ENCODE measurements around the gene CMPK2.
"Not testable (repeated sequence)": the region's sequence is repeated elsewhere in the genome, so short reads cannot be mapped to it uniquely, and the experiment has no call there.

The CMPK2 gene

DNA sequence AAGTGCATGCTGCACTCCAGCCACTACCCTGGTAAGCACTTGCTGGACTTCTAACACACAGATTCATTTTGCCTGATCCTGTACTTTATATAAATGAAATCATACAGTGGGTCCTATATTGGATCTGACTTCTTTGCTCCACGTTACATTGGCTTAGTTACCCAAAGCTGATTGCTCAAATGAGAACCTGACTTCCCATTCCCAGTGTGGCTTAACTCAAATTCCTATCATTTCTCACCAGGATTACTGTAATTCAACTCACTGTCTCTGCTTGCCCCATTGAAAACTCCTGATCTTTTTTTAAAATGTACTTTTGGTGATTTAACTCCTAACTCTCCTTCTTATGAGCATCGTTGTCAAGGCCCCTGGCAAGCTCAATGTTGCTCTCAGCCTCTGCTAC is 13.3 kb upstream of the CMPK2 start:
- DNase-seq = no peak

DNA sequence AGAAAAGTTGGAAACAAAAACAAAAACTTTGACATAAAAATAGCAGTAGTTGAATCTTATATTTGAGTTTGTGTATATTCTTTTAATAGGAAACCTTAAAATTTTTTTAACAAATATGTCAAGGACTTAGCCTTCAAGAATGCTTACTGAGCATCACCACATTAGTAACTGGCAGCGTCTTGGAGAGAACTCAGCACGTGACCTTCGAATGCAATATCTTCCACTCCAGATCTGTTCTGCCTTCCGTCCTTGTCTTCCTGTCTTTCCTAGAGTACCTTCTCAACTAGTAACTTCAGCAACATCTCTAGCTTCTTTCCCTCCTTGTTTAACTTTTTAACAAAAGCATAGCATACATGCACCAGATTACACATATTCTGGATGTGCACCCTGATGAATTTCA is 12.8 kb upstream of the CMPK2 start:
- DNase-seq = no peak

DNA sequence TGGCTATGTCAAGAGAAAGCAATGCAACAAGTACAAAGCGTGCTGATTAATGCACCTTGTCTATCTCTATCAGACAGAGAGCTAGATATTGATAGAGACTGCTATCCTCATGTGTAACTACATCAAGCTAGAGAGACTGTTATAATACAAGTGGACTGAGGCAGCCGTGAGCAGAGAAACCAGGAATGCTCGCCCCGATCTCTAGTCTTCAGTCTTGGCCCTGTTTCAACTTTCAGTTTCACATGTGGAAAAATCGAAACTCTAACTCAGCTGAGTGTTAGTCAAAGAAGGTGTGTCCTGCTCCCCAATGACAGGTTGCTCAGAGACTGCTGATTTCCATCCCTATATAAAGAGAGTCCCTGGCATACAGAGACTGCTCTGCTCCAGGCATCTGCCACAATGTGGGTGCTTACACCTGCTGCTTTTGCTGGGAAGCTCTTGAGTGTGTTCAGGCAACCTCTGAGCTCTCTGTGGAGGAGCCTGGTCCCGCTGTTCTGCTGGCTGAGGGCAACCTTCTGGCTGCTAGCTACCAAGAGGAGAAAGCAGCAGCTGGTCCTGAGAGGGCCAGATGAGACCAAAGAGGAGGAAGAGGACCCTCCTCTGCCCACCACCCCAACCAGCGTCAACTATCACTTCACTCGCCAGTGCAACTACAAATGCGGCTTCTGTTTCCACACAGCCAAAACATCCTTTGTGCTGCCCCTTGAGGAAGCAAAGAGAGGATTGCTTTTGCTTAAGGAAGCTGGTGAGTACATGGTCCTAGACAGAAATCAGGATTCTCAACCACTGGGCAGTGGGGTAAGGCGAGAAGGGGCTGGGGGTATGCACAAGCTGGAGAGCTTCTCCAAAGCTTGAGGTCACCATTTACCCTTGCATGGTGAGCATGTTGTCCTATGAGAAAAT is 11.9 kb upstream of the CMPK2 start, which contains the start of gene RSAD2:
RSAD2 (plus strand) TSS at position 376 of the 903 bp plus-strand sequence; CDS start at position 400, 24 bp downstream.
- DNase-seq = no peak

DNA sequence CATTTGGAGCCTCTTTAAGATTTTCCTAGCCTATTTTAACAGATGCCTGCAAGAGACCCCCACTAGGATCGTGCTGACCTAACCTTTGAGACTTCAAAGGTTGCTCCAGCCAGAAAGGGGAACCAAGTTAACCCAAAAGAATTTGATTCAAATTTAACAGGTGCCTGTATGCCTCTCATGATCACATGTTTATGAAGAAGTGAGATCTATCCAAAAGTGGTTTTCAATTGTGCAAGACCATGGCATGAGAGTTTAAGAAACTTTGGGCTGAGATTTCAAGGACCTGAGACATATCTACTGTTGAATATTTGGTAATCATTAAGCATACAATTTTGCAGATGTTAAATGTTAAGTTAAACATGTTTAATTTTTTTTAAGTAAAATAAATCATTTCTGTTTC is 10.6 kb upstream of the CMPK2 start:
- DNase-seq = no peak

DNA sequence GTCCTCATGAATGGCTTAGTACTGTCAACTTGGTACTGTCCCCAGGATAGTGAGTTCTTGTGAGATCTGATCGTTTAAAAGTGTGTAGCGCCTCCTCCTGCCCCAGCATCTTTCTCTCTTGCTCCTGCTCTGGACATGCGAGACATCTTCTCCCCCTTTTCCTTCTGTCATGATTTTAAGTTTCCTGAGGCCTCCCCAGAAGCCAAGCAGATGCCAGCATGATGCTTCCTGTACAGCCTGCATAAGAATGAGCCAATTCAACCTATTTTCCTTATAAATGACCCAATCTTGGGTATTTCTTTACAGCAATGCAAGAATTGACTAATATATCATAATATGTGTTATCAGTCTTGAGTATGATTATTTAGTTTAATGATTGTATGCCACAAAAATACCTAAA is 8.3 kb upstream of the CMPK2 start:
- no peak for DNase-seq

DNA sequence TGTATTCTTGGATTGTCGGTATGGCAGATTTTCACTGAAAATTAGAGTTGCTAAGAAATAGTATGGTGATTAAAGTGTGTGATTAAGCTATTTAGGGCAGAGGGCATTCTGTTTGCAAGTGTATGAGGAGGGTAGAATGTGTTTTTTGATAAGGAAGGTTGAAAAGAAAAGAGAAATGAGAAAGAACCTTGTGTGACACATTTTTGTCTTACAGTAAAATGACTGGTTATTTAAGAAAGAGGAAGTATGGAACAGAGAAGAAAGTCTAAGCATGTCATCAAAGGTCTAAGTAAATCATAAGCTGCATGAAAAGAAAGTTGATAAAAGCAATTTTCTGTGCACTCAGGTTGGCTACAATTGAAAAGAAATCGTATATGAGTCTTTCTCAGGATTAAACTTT is 6.7 kb upstream of the CMPK2 start:
- no peak for DNase-seq

DNA sequence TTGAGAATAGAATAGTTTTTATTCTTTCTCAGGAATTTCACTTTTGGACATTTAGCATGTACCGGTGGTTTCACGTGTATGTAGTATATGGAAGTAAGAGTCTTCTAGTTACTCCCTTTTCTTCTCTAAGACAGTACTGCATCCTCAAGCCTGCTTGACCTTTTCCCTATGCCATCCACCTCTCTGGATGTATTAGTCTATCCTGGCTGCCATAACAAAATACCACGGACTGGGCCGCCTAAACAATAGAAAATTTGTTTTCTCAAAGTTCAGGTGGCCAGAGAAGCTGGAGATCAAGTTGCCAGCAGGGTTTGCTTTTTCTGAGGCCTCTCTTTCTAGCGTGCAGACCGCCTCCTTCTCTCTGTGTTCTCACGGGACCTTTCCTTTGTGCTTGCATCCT is 1.3 kb upstream of the CMPK2 start:
- no peak for DNase-seq

DNA sequence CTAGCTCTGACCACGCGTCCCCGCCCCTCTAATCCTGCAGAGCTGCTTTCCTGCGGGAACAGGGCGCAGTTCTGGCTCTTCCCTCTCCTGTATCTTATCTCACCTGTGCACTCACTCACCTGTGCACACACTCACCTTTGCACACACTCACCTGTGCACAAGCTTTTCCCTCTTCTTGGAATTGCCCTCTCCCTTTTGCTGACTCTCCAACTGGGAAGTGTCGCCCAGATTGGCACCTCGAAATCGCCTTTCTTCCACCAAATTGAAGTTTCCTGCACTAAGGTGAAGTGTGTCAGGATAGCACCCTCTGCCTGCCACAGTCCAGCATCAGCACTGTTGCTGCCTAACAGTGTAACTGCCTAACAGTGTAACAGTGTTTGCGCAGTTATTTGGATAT is 566 bp upstream of the CMPK2 start:
- DNase-seq = no peak

DNA sequence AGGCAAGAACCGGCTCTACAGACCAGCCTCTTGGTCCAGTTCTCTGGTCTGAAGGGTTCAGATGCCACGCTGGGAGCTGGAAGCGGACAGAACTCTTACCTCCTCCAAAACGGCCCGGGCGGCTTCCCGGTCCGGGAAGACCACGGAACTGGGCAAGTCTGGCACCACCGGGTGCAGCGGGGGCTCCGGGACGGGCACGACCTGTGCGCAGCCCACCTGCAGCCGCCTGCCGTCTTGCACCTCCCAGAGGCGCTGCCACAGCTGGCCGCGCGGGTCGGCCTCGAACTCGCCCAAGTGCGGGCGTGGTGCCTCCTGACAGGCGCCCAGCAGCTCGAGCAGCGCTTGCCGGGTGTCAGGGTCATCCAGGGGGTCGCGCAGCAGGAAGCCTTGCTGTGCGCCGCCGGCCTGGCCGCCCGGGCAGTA is 773 bp downstream of the CMPK2 start:
- DNase-seq = no peak

DNA sequence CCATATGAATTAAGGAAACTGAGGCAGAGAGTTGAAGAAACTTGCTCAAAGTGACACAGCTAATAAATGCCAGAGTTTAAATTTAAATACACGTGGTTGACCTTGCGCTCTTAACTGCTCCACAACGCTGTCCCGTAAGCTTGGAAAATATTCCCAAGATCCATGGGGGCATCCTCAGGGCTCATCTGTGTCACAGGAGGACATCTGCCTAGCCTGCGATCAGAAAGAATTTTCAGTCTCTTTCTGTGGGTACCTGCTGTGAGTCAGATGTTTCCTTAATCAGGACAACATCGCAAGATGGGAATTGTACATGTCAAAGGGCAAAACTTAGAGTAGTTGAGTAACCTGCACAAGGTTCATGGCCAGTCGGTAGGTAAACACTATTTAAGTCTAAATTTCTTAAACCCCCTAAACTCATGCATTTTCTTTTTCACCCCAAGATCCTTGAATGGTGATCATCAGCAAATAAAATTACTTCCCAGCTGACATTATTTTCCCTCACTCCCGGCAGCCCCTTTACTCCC is 1.4 kb downstream of the CMPK2 start:
- DNase-seq = no peak

DNA sequence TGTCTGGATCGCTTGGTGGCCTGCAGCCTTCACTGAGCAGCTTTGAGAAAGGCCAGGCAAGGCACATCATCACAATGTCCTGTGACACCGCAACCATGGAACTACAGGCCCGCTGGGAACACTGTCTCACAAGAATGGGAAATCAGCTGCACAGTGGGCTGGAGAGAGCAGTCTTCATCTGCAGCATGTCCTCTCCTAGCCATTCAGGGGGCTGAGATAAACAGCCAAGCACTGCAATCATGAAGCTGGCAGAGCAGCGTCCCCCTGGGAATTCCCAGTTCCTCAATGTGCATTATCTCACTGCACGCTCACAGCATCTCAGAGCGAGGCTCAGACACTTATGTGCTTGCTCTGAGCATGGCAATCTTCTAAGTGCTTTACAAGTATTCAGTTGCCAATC is 1.9 kb downstream of the CMPK2 start:
- no peak for DNase-seq

DNA sequence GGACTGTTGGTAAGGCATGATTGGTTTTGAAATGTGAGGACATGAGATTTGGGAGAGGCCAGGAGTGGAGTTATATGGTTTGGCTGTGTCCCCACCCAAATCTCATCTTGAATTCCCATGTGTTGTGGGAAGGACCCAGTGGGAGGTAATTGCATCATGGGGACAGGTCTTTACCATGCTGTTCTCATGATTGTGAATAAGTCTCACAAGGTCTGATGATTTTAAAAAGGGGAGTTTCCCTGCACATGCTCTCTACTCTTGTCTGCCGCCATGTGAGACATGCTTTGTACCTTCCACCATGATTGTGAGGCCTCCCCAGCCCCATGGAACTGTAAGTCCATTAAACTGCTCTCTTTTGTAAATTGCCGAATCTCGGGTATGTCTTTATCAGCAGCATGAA is 5.4 kb downstream of the CMPK2 start:
- no peak for DNase-seq

DNA sequence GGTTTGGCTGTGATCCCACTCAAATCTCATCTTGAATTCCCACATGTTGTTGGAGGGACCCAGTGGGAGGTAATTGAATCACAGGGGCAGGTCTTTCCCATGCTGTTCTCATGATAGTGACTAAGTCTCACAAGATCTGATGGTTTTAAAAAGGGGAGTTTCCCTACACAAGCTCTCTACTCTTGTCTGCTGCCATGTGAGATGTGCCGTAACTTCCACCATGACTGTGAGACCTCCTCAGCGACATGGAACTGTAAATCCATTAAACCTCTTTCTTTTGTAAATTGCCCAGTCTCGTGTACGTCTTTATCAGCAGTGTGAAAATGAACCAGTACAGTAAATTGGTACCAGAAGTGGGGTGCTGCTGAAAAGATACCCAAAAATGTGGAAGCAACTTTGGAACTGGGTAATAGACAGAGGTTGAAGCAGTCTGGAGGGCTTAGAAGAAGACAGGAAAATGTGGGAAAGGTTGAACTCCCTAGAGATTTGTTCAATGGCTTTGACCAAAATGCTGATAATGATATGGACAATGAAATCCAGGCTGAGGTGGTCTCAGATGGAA is 7.2 kb downstream of the CMPK2 start:
- DNase-seq = not testable (repeated sequence)

DNA sequence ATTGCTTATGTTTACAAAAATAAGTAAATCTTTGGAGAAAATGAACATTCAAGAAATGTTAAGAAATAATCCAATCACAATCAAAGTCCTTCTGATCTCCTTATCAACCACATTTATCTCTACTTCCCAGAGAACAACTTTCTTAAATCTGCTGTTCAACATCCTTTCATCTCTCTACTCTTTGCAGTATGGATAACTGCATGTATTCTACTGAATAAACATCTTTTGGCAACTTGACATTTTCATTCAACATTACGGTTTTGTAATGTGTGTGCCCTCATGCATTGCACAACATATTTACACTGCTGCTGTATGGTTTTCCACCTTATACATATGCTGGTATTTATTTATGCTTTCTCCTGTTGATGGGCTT is 9.2 kb downstream of the CMPK2 start:
- no peak for DNase-seq

DNA sequence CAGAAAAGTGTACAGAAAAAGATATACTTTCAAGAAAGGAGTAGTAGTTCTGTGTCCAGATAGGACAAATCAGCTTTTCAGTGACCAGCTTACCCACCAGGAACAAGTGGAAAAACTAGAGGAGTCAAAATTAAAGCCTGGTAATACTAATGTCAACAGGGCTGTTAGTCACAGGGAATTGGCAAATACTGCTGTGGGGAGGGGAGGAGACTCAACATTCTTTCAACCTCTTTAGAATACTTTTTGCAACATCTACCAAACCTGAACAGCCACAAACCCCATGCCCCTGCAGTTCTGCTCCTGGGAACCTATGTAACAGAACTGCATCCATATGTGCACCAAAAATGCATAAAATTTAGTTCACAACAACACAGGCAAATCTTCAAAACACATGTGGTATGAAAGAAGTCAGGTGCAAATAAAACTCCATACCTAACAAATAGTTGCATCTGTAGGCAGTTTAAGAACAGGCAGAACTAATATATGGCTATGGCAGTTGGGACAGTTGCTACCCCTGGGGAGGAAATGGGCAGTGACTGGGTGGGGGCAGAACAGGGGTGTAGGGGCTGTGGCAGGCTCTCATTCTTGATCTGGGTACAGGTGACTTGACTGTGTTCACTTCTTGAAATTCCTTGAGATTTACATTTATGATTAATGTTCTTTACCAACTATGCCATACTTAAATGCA is 9.7 kb downstream of the CMPK2 start:
- DNase-seq = no peak

DNA sequence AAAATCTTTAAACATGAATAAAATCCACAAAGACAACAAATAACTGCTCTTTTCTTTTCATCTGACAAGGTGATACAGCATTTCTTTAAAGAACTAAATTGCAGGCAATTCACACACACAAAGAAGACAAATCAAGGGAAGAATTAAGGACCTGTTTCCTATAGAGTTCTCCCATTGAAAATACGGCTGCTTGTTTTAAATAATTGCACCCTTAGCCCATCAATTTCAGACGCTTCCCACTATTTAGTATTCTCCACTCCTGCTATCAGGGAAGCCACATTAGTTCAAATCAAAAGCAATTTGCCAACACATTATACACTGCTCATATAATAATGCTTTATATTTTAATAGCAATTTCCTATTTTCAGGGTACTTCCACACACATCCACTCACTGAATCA is 11.3 kb downstream of the CMPK2 start:
- DNase-seq = no peak

DNA sequence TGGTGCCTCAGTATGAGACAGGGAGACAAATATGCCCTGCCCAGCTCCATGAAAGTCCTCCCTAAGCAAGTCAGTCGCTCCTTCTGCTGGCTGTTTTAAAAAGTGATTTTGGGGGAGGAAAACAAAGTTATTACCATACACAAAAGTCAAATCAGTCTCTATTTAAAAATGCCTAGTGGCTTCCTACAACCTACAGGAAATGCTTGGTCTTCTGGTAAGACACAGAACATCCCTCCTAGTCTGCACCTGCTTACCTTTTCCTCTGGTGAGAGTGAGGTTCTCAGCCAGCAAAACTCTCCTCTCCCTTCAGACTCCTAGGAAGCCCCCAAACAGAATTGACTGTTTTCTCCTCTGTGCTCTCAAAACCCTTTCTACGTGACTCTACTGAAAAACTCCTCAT is 13.5 kb downstream of the CMPK2 start:
- DNase-seq = no peak

DNA sequence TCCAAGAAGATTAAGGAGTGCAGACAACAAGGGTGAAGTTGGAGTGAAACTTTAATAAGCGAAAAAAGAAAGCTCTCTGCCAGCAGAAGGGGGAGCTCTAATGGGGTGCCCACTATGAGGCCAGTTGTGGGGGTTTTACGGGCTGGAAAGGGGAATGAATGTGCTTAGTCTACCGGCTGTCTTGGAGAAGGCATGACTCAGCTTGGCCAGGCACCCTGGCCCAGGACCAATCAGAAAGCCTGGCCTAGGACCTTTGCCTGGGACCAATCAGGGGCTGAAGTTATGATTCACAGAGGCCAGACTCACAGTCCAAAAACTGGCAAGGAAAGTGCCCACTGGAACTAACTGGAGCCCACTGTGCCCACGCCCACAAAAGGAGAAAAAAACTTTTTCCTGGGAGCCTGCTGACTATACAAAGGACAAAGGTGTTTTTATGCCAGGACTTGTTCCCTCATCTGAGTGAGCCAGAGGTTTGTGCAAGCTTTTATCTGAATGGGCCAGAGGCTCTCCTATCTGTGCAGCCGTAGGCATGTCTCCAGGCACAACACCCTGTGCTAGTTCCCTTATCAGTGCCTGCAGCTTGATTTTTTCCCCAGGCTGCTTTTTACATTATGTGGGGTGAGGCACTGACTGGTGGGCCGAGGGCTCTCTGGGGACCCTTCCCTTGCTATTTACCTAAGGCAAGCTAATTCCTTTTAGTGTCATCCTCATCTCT is 18.6 kb downstream of the CMPK2 start:
- no peak for DNase-seq

DNA sequence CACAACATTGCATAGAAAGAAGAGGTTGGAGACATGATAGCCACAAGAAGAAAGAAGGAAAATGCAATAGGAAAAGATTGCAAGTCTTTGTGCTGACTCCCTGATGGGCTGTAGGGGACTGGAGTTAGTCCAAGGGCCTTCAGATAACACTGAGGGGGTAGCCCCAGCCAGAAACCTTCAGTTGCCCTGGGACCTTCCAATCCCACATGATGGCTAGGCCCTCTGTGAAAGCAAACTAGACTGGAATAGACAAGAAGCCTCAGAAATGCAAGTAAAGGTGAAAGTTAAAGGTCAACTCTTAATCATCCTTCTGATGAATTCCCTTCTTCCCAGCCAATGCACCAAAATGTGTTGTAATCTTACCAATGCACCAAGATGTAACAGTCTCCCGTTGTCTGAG is 19.2 kb downstream of the CMPK2 start:
- no peak for DNase-seq

DNA sequence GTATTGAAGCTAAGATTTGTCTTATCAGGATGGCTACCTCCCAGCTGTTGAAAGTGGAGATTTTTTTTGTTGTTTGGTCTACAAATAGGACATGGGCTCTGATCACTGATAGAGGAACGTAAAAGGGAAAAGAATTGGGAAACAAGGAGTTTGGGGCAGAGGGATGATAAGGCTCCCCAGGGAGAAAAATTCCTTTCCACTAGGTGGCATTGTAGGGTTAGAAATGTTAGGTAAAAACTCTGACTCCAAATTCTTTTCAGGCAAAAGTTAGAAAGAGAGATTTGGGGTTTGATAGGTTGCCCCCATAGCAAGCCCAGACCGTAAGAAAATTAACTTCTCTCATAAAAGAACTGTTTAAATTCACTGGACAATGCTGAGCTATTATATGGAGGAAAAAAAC is 19.8 kb downstream of the CMPK2 start:
- DNase-seq = no peak

DNA sequence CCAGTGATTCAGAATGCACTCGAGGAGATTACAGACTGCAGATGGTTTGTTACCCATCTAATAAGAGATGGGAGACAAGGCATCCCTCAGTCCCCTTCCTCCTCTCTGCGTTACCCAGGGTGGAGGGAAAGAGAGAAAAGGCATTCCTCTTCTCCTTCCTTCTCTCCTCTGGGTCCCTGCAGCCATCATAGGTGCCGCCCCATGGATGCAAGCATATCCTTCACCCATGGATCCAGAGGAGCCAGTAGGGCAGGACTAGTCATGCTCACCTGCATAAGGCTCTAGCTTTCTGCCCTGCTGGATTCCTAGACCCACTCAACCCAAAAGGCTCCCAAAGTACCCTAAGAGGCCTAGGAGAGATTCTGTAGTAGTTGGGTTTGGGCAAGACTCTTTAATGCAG is 20.4 kb downstream of the CMPK2 start:
- no peak for DNase-seq

DNA sequence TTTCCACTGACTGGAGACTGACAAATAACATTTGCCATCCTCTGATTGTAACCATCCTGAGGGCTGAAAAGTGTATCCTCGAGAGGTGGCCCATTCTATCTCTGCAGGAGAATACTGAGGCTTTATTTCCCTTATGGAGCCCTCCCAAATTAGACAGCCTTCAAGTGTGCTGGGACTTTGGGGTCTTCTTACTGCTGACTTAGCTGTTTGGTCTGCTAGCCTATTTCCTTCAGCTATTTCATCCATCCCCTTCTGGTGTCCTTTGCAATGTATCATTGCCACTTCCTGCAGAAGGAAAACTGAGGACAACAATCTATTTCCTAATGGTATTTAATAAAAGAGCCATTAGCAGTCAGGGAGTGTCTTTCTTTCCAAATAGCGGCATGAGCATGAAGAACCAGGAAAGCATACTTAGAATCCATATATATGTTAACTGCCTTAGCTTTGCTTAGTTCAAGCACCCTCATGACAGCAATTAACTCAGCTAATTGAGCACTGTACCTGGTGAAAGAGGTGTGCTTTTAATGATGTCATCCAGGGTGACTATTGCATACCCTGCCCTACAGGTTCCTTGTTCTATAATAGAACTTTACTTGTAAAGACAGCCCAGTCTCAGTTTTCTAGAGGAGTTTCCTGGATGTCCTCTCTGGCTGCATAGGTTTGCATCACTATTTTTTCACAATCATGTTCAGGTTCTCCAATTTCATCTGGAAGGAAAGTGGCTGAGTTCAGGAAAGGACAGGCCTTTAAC is 24.0 kb downstream of the CMPK2 start:
- DNase-seq = no peak
